IMR-90 (cell line): ENCODE results near the gene RBM39. TPM values are rescaled to one million over a fixed set of nuclear protein-coding genes. Genes with fewer than 3 reads are reported as not detected.
A peak's percentile ranks its signal among the peaks of the same experiment; 100 is the strongest.

Experiments used
- ATAC-seq: fragments of 200-7000 bp; cut with Tn5 transposase; 2 replicates; pipeline ENCODE4 v1.9.1; 2020; ENCODE audit warnings: low read depth, mild to moderate bottlenecking, moderate library complexity
- BruUV-seq: library from RNA; stranded (reverse); fragments of 400-500 nt; replicated peaks from 2 replicates; lab custom pipeline; 2021; lab: Mats Ljungman, UMichigan
- CTCF ChIA-PET: fragments of 300-600 bp; formaldehyde crosslinking; extraction: SDS; loops from one replicate; lab custom pipeline; 2021; ENCODE audit warnings: antibody characterized with exemption; lab: Yijun Ruan, JAX
- POLR2A ChIA-PET: fragments of 300-600 bp; sonication (Branson Sonifier 250); formaldehyde crosslinking; loops from one replicate; lab custom pipeline; 2022; ENCODE audit warnings: antibody characterized with exemption; ENCODE audit not compliant: unreplicated experiment; lab: Charles Lee
- DNase-seq: peaks from one replicate; pipeline ENCODE4 v3.0.0; 2013
- H2AFZ ChIP-seq: replicated peaks from 2 replicates; pipeline ENCODE3; 2013; ENCODE audit warnings: low read length, mild to moderate bottlenecking; ENCODE audit not compliant: poor library complexity
- H2AK5ac ChIP-seq: 2 replicates; pipeline ENCODE4 v1.6.1; 2013; ENCODE audit warnings: low read depth, low read length, inconsistent platforms
- H2AK9ac ChIP-seq: replicated peaks from 2 replicates; pipeline ENCODE3; 2013; ENCODE audit warnings: mild to moderate bottlenecking, low read depth, low read length, moderate library complexity; ENCODE audit not compliant: poor library complexity
- H2BK120ac ChIP-seq: 2 replicates; pipeline ENCODE4 v1.6.1; 2013; ENCODE audit warnings: low read depth, low read length, inconsistent platforms
- H2BK15ac ChIP-seq: 3 replicates; pipeline ENCODE4 v1.6.1; 2013; ENCODE audit warnings: low read depth, low read length, inconsistent platforms
- H2BK20ac ChIP-seq: 2 replicates; pipeline ENCODE4 v1.6.1; 2013; ENCODE audit warnings: low read depth, mild to moderate bottlenecking, inconsistent platforms, low read length, moderate library complexity
- H2BK5ac ChIP-seq: 2 replicates; pipeline ENCODE4 v1.6.1; 2013; ENCODE audit warnings: mild to moderate bottlenecking, low read depth, low read length, inconsistent platforms; ENCODE audit not compliant: poor library complexity, severe bottlenecking
- H3K14ac ChIP-seq: replicated peaks from 2 replicates; pipeline ENCODE4 v1.6.1; 2013; ENCODE audit warnings: low read depth, low read length, inconsistent platforms
- H3K18ac ChIP-seq: 2 replicates; pipeline ENCODE4 v1.6.1; 2013; ENCODE audit warnings: low read depth, low read length, control low read depth
- H3K23ac ChIP-seq: 2 replicates; pipeline ENCODE4 v1.6.1; 2013; ENCODE audit warnings: low read depth, low read length, inconsistent platforms
- H3K27ac ChIP-seq: 2 replicates; pipeline ENCODE4 v1.5.1; 2013; ENCODE audit warnings: mild to moderate bottlenecking, control low read depth, low read length; ENCODE audit not compliant: insufficient read depth
- H3K27me3 ChIP-seq: 2 replicates; pipeline ENCODE4 v1.6.1; 2013; ENCODE audit warnings: low read length; ENCODE audit not compliant: control insufficient read depth, insufficient read depth
- H3K36me3 ChIP-seq: 2 replicates; pipeline ENCODE4 v1.6.1; 2013; ENCODE audit warnings: low read length, mixed read lengths; ENCODE audit not compliant: control insufficient read depth, insufficient read depth
- H3K4ac ChIP-seq: 2 replicates; pipeline ENCODE4 v1.6.1; 2013; ENCODE audit warnings: low read depth, low read length, inconsistent platforms
- H3K4me1 ChIP-seq: 2 replicates; pipeline ENCODE4 v1.6.1; 2013; ENCODE audit warnings: low read length, mixed read lengths; ENCODE audit not compliant: control insufficient read depth, insufficient read depth
- H3K4me2 ChIP-seq: 2 replicates; pipeline ENCODE4 v1.6.1; 2013; ENCODE audit warnings: low read depth, mild to moderate bottlenecking, control low read depth, low read length, moderate library complexity
- H3K4me3 ChIP-seq: 2 replicates; pipeline ENCODE4 v1.5.1; 2013; ENCODE audit warnings: low read depth, mild to moderate bottlenecking, control low read depth, low read length, moderate library complexity; ENCODE audit not compliant: insufficient read depth
- H3K56ac ChIP-seq: 2 replicates; pipeline ENCODE4 v1.6.1; 2013; ENCODE audit warnings: low read length, inconsistent platforms; ENCODE audit not compliant: insufficient read depth; ENCODE audit errors: extremely low read depth
- H3K79me1 ChIP-seq, 2 experiments: 2 replicates each; pipeline ENCODE4 v1.6.1; 2013; ENCODE audit warnings: low read length in 2 of 2, inconsistent platforms in 1 of 2, low read depth in 1 of 2
- H3K9ac ChIP-seq: 2 replicates; pipeline ENCODE4 v1.6.1; 2013; ENCODE audit warnings: low read depth, low read length, control low read depth
- H3K9me1 ChIP-seq: 2 replicates; pipeline ENCODE4 v1.6.1; 2013; ENCODE audit warnings: low read length, inconsistent platforms; ENCODE audit not compliant: insufficient read depth
- H3K9me3 ChIP-seq: 2 replicates; pipeline ENCODE4 v1.6.1; 2013; ENCODE audit warnings: low read length; ENCODE audit not compliant: control insufficient read depth, insufficient read depth
- H4K20me1 ChIP-seq: 2 replicates; pipeline ENCODE4 v1.6.1; 2013; ENCODE audit warnings: low read length, inconsistent platforms; ENCODE audit not compliant: insufficient read depth
- H4K5ac ChIP-seq: 2 replicates; pipeline ENCODE4 v1.6.1; 2013; ENCODE audit warnings: mild to moderate bottlenecking, low read depth, low read length, control low read depth
- H4K8ac ChIP-seq, 2 experiments: 2 replicates each; pipeline ENCODE4 v1.6.1; 2013; ENCODE audit warnings: low read depth in 2 of 2, low read length in 2 of 2, control low read depth in 1 of 2, inconsistent platforms in 1 of 2
- H4K91ac ChIP-seq: 2 replicates; pipeline ENCODE4 v1.6.1; 2013; ENCODE audit warnings: low read depth, low read length, inconsistent platforms; ENCODE audit not compliant: insufficient read depth
- BHLHE40 ChIP-seq: fragments of 150-350 bp; IDR thresholded peaks from 2 replicates; pipeline ENCODE4 v1.6.1; 2016; ENCODE audit warnings: mild to moderate bottlenecking, low read depth, low read length
- CEBPB ChIP-seq: IDR thresholded peaks from 2 replicates; pipeline ENCODE4 v1.6.1; 2012; ENCODE audit warnings: low read depth, low read length, improper control_type of control experiment
- FOS ChIP-seq: fragments of 150-350 bp; IDR thresholded peaks from 2 replicates; pipeline ENCODE4 v1.6.1; 2016; ENCODE audit warnings: low read depth, low read length
- MAFK ChIP-seq: IDR thresholded peaks from 2 replicates; pipeline ENCODE4 v1.6.1; 2012; ENCODE audit warnings: low read depth, low read length, improper control_type of control experiment
- MAZ ChIP-seq: IDR thresholded peaks from 2 replicates; pipeline ENCODE4 v1.6.1; 2012; ENCODE audit warnings: low read depth, mild to moderate bottlenecking, low read length, improper control_type of control experiment, moderate library complexity, borderline replicate concordance
- MXI1 ChIP-seq: IDR thresholded peaks from 2 replicates; pipeline ENCODE4 v1.6.1; 2012; ENCODE audit warnings: low read depth, mild to moderate bottlenecking, low read length, moderate library complexity, borderline replicate concordance
- NFE2L2 ChIP-seq: fragments of 150-350 bp; IDR thresholded peaks from 2 replicates; pipeline ENCODE4 v1.6.1; 2016; ENCODE audit warnings: low read depth, mild to moderate bottlenecking, low read length
- POLR2A ChIP-seq: IDR thresholded peaks from 2 replicates; pipeline ENCODE4 v1.6.1; 2012; ENCODE audit warnings: mild to moderate bottlenecking, low read depth, low read length
- RAD21 ChIP-seq: IDR thresholded peaks from 2 replicates; pipeline ENCODE4 v1.6.1; 2012; ENCODE audit warnings: low read length, improper control_type of control experiment
- RCOR1 ChIP-seq: IDR thresholded peaks from 2 replicates; pipeline ENCODE4 v1.6.1; 2012; ENCODE audit warnings: mild to moderate bottlenecking, low read length, improper control_type of control experiment; ENCODE audit not compliant: insufficient replicate concordance
- RFX5 ChIP-seq: IDR thresholded peaks from 2 replicates; pipeline ENCODE4 v1.8.0; 2012; ENCODE audit warnings: low read depth, mild to moderate bottlenecking, low read length, moderate library complexity
- SMC3 ChIP-seq: fragments of 150-350 bp; IDR thresholded peaks from 2 replicates; pipeline ENCODE4 v1.6.1; 2016; ENCODE audit warnings: low read depth, mild to moderate bottlenecking, antibody characterized with exemption, low read length, moderate library complexity
- WGBS, 2 experiments: methylation state at CpG; one replicate each; pipeline versions ENCODE4 v1.1.5 to v1.1.7; 2013; ENCODE audit warnings: missing lambda C conversion rate in 2 of 2; ENCODE audit not compliant: insufficient read length in 1 of 2; ENCODE audit errors: extremely low coverage in 2 of 2; 5-methylcytosine and 5-hydroxymethylcytosine counted together
- dilution Hi-C: fragments of 300-500 bp; cut with HindIII; formaldehyde crosslinking; loops from one replicate; pipeline ENCODE4 v1.14.3; 2018; ENCODE audit warnings: low sequenced_read_pairs; ENCODE audit not compliant: unreplicated experiment
- in situ Hi-C: fragments of 300-500 bp; cut with MboI; formaldehyde crosslinking; loops from 3 replicates; pipeline ENCODE4 v1.14.3; 2019; ENCODE audit warnings: low sequenced_read_pairs, inconsistent platforms, mixed read lengths
- intact Hi-C: fragments of 100-400 bp; cut with micrococcal nuclease; formaldehyde crosslinking; loops from 2 replicates; pipeline ENCODE4 v1.10.0; 2022
- polyA plus RNA-seq, 3 experiments: library from polyadenylated mRNA; depleted of rRNA; stranded (reverse); fragments of >200 nt; gene quantifications; 2 replicates each; pipeline ENCODE4 v1.2.3, GENCODE V29; 2012; ENCODE audit warnings: low replicate concordance in 1 of 3
- total RNA-seq: library from RNA; depleted of rRNA; stranded (reverse); fragments of >200 nt; gene quantifications from 2 replicates; pipeline ENCODE4 v1.2.3, GENCODE V29; 2012
- TF ChIP-seq, protein P1 (sequence below): fragments of 150-350 bp; IDR thresholded peaks from 2 replicates; pipeline ENCODE4 v1.6.1; 2017; ENCODE audit warnings: mild to moderate bottlenecking, antibody characterized with exemption, low read length, low read depth

The RBM39 gene
- total and polyA plus RNA-seq, 2 of the 4 experiments (the other 2 are of a cell fraction): 106 to 166 TPM

DNA sequence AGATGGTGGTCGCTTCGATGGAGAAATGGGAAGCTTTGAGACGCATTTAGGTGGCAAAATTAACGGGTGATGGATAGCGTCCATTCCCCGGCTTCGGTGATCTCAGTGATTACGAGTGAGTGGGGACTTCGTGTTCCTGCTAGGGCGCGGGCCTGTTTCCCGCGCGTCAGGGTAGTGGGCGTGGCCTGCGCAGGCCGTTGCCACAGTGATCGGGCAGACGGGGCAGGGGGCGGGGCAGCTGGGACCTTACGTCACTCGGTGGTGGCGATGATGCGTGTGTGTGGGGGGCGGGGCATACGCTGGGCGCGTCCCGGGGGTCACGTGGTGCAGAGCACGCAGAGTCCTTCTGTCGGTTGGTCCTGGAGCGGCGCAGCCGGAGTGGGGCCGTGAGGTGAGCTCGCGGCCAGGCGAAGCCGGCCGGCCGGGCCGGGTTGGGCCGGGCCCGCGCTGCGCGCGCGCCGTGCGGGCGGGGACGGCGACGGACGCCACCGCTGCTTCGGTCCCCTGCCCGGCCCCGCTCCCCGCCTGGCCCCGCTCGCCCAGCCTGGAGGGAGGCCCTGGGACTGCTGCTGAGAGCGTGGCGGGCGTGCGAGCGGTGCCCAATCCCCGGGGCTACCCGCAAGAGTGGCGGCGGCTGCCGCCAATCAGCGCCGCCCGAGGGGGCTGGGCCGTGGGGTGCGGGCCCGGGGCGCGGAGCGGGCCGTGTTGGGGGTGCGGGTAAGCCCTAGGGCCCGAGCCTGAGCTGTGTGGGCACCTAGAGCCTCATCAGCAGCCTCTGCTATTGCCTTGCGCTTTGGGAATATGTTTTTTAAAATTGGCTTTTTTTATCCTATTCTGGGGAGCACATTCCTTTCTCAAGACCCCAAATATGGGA, 29.9 kb upstream of the RBM39 start, which contains the start of gene PHF20:
Gene PHF20, plus strand, starts transcription at position 327 of the 874 bp plus-strand sequence. CDS start 29,508 bp downstream, outside the sequence.
- peak within 1 kb of the TSS; percentile 24; the same call in 1 of the 2 replicates for H2BK20ac ChIP-seq
- H3K4ac ChIP-seq: peak within 1 kb of the TSS; percentile 80
- H3K9me3 ChIP-seq: no peaks in the 10 kb centered on the region
- peak within 1 kb of the TSS; percentile 94 for H3K4me3 ChIP-seq
- peak within 1 kb of the TSS; percentile 89 for H3K56ac ChIP-seq
- H3K79me1 ChIP-seq: peaks cover 39 to 52% of the 10 kb centered on the region in 2 experiments
- peak within 1 kb of the TSS; percentile 89 for H3K18ac ChIP-seq
- peaks cover 21% of the 10 kb centered on the region for H3K4me1 ChIP-seq
- peak within 1 kb of the TSS; percentile 58; the same call in 1 of the 2 replicates for H2BK120ac ChIP-seq
- H3K4me2 ChIP-seq: peak within 1 kb of the TSS; percentile 93
- peak within 1 kb of the TSS; percentile 74; the same call in 2 of the 3 replicates for H2BK15ac ChIP-seq
- TF ChIP-seq FOS (peak; percentile 6; the same call in 1 of the 2 replicates), SMC3 (no peak), NFE2L2 (no peak), MAFK (no peak), CEBPB (peak; percentile 63), RCOR1 (peak; percentile 55), POLR2A (peak; percentile 84), MXI1 (peak; percentile 75; the same call in 1 of the 2 replicates), BHLHE40 (peak; percentile 56; the same call in 1 of the 2 replicates), RFX5 (no peak), RAD21 (no peak), MAZ (peak; percentile 64; the same call in 1 of the 2 replicates)
- TF ChIP-seq, protein P1, sequence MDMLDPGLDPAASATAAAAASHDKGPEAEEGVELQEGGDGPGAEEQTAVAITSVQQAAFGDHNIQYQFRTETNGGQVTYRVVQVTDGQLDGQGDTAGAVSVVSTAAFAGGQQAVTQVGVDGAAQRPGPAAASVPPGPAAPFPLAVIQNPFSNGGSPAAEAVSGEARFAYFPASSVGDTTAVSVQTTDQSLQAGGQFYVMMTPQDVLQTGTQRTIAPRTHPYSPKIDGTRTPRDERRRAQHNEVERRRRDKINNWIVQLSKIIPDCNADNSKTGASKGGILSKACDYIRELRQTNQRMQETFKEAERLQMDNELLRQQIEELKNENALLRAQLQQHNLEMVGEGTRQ: peak; percentile 98
- 3% methylated on average over 63 of the region's 87 CpGs; no CpG with 5 or more reads in 1 of the 2 experiments for WGBS, 2 experiments
- ATAC-seq (peak; percentile 93), DNase-seq (peak; percentile 96)
- peak within 1 kb of the TSS; percentile 81 to 91 for H4K8ac ChIP-seq
- H2AFZ ChIP-seq: peak within 1 kb of the TSS; percentile 92
- H4K20me1 ChIP-seq: peaks cover 13% of the 10 kb centered on the region; the same call in 1 of the 2 replicates
- peaks cover 19% of the 10 kb centered on the region for H3K9me1 ChIP-seq
- H2BK5ac ChIP-seq: peak within 1 kb of the TSS; percentile 75
- H3K23ac ChIP-seq: peak within 1 kb of the TSS; percentile 80
- peak within 1 kb of the TSS; percentile 88 for H3K9ac ChIP-seq
- H4K5ac ChIP-seq: peak within 1 kb of the TSS; percentile 79
- no peaks in the 10 kb centered on the region for H3K27me3 ChIP-seq
- peak within 1 kb of the TSS; percentile 87 for H2AK9ac ChIP-seq
- peak within 1 kb of the TSS; percentile 79 for H3K14ac ChIP-seq
- H4K91ac ChIP-seq: peak within 1 kb of the TSS; percentile 79
- in situ Hi-C loops: loop anchor here (25.0 kb wide), 1 partner anchor 365 kb away; no protein-coding TSS in a partner anchor
- intact Hi-C loops: loop anchor here (1.0 kb wide), 1 partner anchor 112 kb away; no protein-coding TSS in a partner anchor
- POLR2A ChIA-PET: interaction anchor here (0.5 kb wide), 1 partner anchor 8 kb away, joined by 5 read pairs; no protein-coding TSS in a partner anchor
- CTCF ChIA-PET: no interaction called here
- BruUV-seq: no TSS peak
- dilution Hi-C loops: no loop called here
- H2AK5ac ChIP-seq: peak within 1 kb of the TSS; percentile 76
- peak within 1 kb of the TSS; percentile 79 for H3K27ac ChIP-seq
- H3K36me3 ChIP-seq: peaks cover 2% of the 10 kb centered on the region; the same call in 1 of the 2 replicates
